NB4 (cell line): ENCODE measurements around the gene CHIC2.

Experiments used
- DNase-seq: peaks from one replicate; pipeline ENCODE4 v3.0.0; 2010; ENCODE audit warnings: low read depth
- H3K4me3 ChIP-seq: one replicate; pipeline ENCODE4 v1.5.1; 2011; ENCODE audit warnings: mild to moderate bottlenecking, low read depth, low read length, moderate library complexity
- CTCF ChIP-seq: IDR thresholded peaks from one replicate; pipeline ENCODE4 v1.5.1; 2012; ENCODE audit warnings: low read depth, low read length
- MAX ChIP-seq: IDR thresholded peaks from 2 replicates; pipeline ENCODE4 v1.6.1; 2011; ENCODE audit warnings: low read depth, low read length
- MYC ChIP-seq: IDR thresholded peaks from 2 replicates; pipeline ENCODE4 v1.6.1; 2011; ENCODE audit warnings: low read depth, low read length
- POLR2A ChIP-seq: IDR thresholded peaks from 2 replicates; pipeline ENCODE4 v1.6.1; 2011; ENCODE audit warnings: mild to moderate bottlenecking; ENCODE audit not compliant: insufficient read length; ENCODE audit errors: extremely low read depth

The CHIC2 gene

GRCh38 chr4:54011201-54011600 is 53.2 kb downstream of the CHIC2 start:
- no peak for TF ChIP-seq CTCF
- TF ChIP-seq MYC = no peak
- TF ChIP-seq MAX = no peak
- no peak for TF ChIP-seq POLR2A
- no peak overlapping the region for H3K4me3 ChIP-seq
- DNase-seq = no peak

- no peak for DNase-seq
- TF ChIP-seq CTCF = no peak
- no peak for TF ChIP-seq MAX
- no peak for TF ChIP-seq POLR2A
- H3K4me3 ChIP-seq = no peak overlapping the region
These were observed 57.6 kb downstream of the CHIC2 start for GRCh38 chr4:54006755-54007154.

GRCh38 chr4:54005475-54005874 is 58.9 kb downstream of the CHIC2 start:
- H3K4me3 ChIP-seq = no peak overlapping the region
- DNase-seq = no peak
- no peak for TF ChIP-seq MYC
- no peak for TF ChIP-seq POLR2A
- TF ChIP-seq MAX = no peak
- no peak for TF ChIP-seq CTCF

GRCh38 chr4:54004463-54004862 is 59.9 kb downstream of the CHIC2 start:
- DNase-seq = no peak
- no peak overlapping the region for H3K4me3 ChIP-seq
- no peak for TF ChIP-seq MYC
- TF ChIP-seq MAX = no peak
- TF ChIP-seq CTCF = no peak
- TF ChIP-seq POLR2A = no peak

- DNase-seq = no peak
- H3K4me3 ChIP-seq = no peak overlapping the region
- TF ChIP-seq POLR2A = no peak
- TF ChIP-seq CTCF = no peak
These were observed 62.6 kb downstream of the CHIC2 start for GRCh38 chr4:54001668-54002365.

- no peak for DNase-seq
- no peak overlapping the region for H3K4me3 ChIP-seq
- TF ChIP-seq CTCF = no peak
- TF ChIP-seq MAX = no peak
- TF ChIP-seq MYC = no peak
- TF ChIP-seq POLR2A = no peak
These were observed 66.5 kb downstream of the CHIC2 start for GRCh38 chr4:53997898-53998297.
